Smooth muscle cell (in vitro differentiated cells): ENCODE data around the gene TYMP. TPM values are rescaled to one million over a fixed set of nuclear protein-coding genes. Genes with fewer than 3 reads are reported as not detected.
A peak's percentile ranks its signal among the peaks of the same experiment; 100 is the strongest.

ENCODE experiments used
- DNase-seq: peaks from one replicate; lab custom pipeline; 2025; ENCODE audit not compliant: unreplicated experiment; lab: John Stamatoyannopoulos, UW
- H2AFZ ChIP-seq: fragments of 200-600 bp; sonication (generic); 2 replicates; pipeline ENCODE4 v1.6.0; 2016; ENCODE audit warnings: antibody characterized with exemption, low read depth, mild to moderate bottlenecking
- H3F3A ChIP-seq: fragments of 200-600 bp; sonication (generic); 2 replicates; pipeline ENCODE4 v1.6.0; 2017; ENCODE audit warnings: antibody characterized with exemption, low read depth
- H3K27ac ChIP-seq: fragments of 200-600 bp; sonication (generic); 2 replicates; pipeline ENCODE4 v1.5.1; 2016; ENCODE audit warnings: low read depth, mild to moderate bottlenecking
- H3K27me3 ChIP-seq: fragments of 200-600 bp; sonication (generic); 2 replicates; pipeline ENCODE4 v1.6.1; 2016; ENCODE audit warnings: low read depth, mild to moderate bottlenecking
- H3K36me3 ChIP-seq: fragments of 200-600 bp; sonication (generic); 2 replicates; pipeline ENCODE4 v1.5.1; 2016; ENCODE audit warnings: low read depth
- H3K4me1 ChIP-seq: fragments of 200-600 bp; sonication (generic); 2 replicates; pipeline ENCODE4 v1.5.1; 2016; ENCODE audit warnings: low read depth
- H3K4me2 ChIP-seq: fragments of 200-600 bp; sonication (generic); 2 replicates; pipeline ENCODE4 v1.6.0; 2016; ENCODE audit warnings: mild to moderate bottlenecking
- H3K4me3 ChIP-seq: fragments of 200-600 bp; sonication (generic); 2 replicates; pipeline ENCODE4 v1.5.1; 2016; ENCODE audit warnings: mild to moderate bottlenecking
- H3K79me2 ChIP-seq: fragments of 200-600 bp; sonication (generic); 2 replicates; pipeline ENCODE4 v1.6.0; 2016; ENCODE audit warnings: low read depth, mild to moderate bottlenecking
- H3K9ac ChIP-seq: fragments of 200-600 bp; sonication (generic); 2 replicates; pipeline ENCODE4 v1.6.0; 2016; ENCODE audit warnings: low read depth
- H3K9me3 ChIP-seq: fragments of 200-600 bp; sonication (generic); replicated peaks from 2 replicates; pipeline ENCODE4 v1.5.1; 2016; ENCODE audit warnings: low read depth
- H4K20me1 ChIP-seq: fragments of 200-600 bp; sonication (generic); 2 replicates; pipeline ENCODE4 v1.6.0; 2016; ENCODE audit warnings: low read depth
- WGBS: methylation state at CpG from one replicate; pipeline ENCODE4 v1.1.7; 2016; ENCODE audit warnings: low lambda C conversion rate; 5-methylcytosine and 5-hydroxymethylcytosine counted together
- polyA plus RNA-seq: library from polyadenylated mRNA; unstranded; fragments of >200 nt; fragmentation: Nextera tagmentation; extraction: Ambion mirVana; gene quantifications from 2 replicates; pipeline ENCODE4 v1.2.1, GENCODE V29; 2016
- total RNA-seq: library from RNA; depleted of rRNA; stranded (reverse); fragments of >200 nt; gene quantifications from 2 replicates; pipeline ENCODE4 v1.2.3, GENCODE V29; 2014
- TF ChIP-seq, protein P1 (sequence below): fragments of 200-600 bp; sonication (generic); IDR thresholded peaks from 2 replicates; pipeline ENCODE4 v1.5.1; 2017; ENCODE audit warnings: borderline replicate concordance, mild to moderate bottlenecking, antibody characterized with exemption; ENCODE audit not compliant: insufficient read depth, poor library complexity, severe bottlenecking

Gene TYMP
- total and polyA plus RNA-seq, 2 experiments from 2014 or later = 87.4 to 287 TPM

DNA sequence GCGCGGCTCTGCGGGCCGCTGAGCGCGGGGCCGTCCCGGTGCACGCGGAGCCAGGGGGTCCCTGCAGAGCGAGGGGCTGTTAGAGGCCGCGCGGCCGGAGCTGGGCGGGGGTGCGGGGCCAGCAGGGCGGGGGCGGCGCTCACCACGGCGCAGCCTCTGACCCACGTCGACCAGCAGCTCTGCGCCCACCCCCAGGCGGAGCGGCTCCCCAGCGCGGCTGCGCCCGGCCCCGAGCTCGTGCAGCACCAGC lies 4.0 kb downstream of the TYMP start:
- Histone ChIP-seq H3K27ac (peak overlapping the region; percentile 63), H3K9me3 (no peaks in the 10 kb centered on the region), H3F3A (peaks cover 41% of the 10 kb centered on the region), H3K79me2 (peaks cover 10% of the 10 kb centered on the region), H3K4me2 (peak overlapping the region; percentile 98), H2AFZ (no peak overlapping the region), H3K4me3 (peak overlapping the region; percentile 79), H4K20me1 (peaks cover 33% of the 10 kb centered on the region), H3K4me1 (no peaks in the 10 kb centered on the region), H3K9ac (peak overlapping the region; percentile 64), H3K27me3 (no peaks in the 10 kb centered on the region), H3K36me3 (no peaks in the 10 kb centered on the region)
- WGBS = no CpG with 5 or more reads among the region's 33 CpGs
- no peak for DNase-seq
- TF ChIP-seq, protein P1, sequence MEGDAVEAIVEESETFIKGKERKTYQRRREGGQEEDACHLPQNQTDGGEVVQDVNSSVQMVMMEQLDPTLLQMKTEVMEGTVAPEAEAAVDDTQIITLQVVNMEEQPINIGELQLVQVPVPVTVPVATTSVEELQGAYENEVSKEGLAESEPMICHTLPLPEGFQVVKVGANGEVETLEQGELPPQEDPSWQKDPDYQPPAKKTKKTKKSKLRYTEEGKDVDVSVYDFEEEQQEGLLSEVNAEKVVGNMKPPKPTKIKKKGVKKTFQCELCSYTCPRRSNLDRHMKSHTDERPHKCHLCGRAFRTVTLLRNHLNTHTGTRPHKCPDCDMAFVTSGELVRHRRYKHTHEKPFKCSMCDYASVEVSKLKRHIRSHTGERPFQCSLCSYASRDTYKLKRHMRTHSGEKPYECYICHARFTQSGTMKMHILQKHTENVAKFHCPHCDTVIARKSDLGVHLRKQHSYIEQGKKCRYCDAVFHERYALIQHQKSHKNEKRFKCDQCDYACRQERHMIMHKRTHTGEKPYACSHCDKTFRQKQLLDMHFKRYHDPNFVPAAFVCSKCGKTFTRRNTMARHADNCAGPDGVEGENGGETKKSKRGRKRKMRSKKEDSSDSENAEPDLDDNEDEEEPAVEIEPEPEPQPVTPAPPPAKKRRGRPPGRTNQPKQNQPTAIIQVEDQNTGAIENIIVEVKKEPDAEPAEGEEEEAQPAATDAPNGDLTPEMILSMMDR = peak; percentile 85

DNA sequence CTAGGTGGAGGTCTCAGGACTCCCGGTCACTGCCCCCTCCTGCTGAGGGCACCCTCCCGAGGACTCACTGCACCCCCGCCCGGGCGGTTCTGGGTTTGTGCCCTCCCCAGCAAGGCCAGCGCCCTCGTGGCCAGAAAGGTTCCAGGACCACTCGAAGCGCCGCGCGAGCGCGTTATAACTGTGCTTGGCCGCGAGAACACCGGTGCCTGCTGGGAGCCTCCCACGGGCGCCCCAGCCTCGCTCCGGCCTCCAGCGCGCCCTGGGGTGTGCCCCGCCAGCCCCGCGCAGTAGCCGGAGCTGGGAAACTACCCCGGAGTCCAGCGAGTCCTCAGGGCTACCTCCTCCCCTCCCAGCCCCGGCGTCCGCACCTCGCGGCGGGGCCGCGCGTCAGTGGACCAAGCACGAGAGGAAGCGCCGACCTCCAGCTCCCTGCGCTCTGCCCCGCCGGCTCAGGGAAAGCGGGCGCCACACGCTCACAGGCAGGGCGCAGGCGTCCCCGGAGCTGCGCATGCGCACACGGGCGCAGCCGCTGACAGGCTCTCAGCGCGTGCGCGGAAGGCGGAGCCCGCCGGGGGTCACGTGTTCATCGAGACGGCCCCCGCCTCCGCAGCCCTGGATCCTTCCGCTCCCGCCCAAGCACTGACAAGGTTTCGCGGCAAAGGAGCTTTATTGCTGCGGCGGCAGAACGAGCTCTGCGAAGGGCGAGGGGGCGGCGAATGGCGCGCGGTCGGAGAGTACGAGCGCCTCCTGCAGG lies 4.5 kb downstream of the TYMP start, which contains the start of gene SCO2:
Gene SCO2 (minus strand): TSS at position 495 of the 754 bp plus-strand sequence. CDS start 1,187 bp downstream, outside the sequence.
- Histone ChIP-seq H3K79me2 (peaks cover 10% of the 10 kb centered on the region), H3K36me3 (no peaks in the 10 kb centered on the region), H2AFZ (no peak within 1 kb of the TSS), H3K4me2 (peak within 1 kb of the TSS; percentile 98), H3K27ac (peak within 1 kb of the TSS; percentile 80), H3K9me3 (no peaks in the 10 kb centered on the region), H3F3A (peaks cover 36% of the 10 kb centered on the region), H3K4me3 (peak within 1 kb of the TSS; percentile 79), H3K4me1 (no peaks in the 10 kb centered on the region), H3K9ac (peak within 1 kb of the TSS; percentile 78), H4K20me1 (peaks cover 33% of the 10 kb centered on the region), H3K27me3 (no peaks in the 10 kb centered on the region)
- DNase-seq = peak; percentile 96
- under 1% methylated on average over 79 of the region's 84 CpGs for WGBS
- TF ChIP-seq, protein P1 = no peak

DNA sequence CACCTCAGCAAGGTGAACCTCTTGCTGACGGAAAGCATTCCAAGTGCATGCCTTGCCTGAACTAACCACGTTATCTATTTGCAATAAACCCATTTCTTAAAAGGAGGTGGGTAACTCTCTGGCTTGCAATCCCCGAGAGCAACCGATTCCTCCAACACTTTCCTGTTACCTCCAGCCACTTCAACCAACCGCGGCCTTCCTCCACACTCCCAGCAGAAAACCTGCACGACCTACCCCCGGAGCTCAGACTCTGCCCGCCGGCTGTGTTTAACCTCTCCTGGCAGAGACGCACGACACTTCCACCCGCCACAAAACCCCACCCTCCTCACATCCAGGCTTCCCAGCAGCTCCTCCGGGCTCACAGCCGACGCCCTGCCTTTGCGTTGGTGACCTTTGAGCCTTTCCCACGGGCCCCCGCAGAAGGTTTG lies 5.1 kb downstream of the TYMP start:
- peaks cover 33% of the 10 kb centered on the region for H4K20me1 ChIP-seq
- peaks cover 34% of the 10 kb centered on the region for H3F3A ChIP-seq
- no peak overlapping the region for H2AFZ ChIP-seq
- no peaks in the 10 kb centered on the region for H3K9me3 ChIP-seq
- H3K4me1 ChIP-seq = no peaks in the 10 kb centered on the region
- WGBS = 15% methylated on average over 18 of the region's 19 CpGs
- H3K27ac ChIP-seq = peak overlapping the region; percentile 80
- no peak for DNase-seq
- TF ChIP-seq, protein P1 = no peak
- H3K36me3 ChIP-seq = no peaks in the 10 kb centered on the region
- H3K9ac ChIP-seq = peak overlapping the region; percentile 78
- H3K27me3 ChIP-seq = no peaks in the 10 kb centered on the region
- H3K79me2 ChIP-seq = peaks cover 10% of the 10 kb centered on the region
- H3K4me3 ChIP-seq = peak overlapping the region; percentile 79
- peak overlapping the region; percentile 97 for H3K4me2 ChIP-seq
